ENCODE results near the gene CEMIP.

- TF ChIP-seq BCL11A (tag by site-specific recombination; IDR thresholded peaks at IDR 0.05; ENCODE audit: low read depth) (no peak), ZNF660 (tag by site-specific recombination; IDR thresholded peaks at IDR 0.05) (no peak), CTCF (tag by site-specific recombination; IDR thresholded peaks at IDR 0.05) (no peak), ZNF521 (tag by site-specific recombination; IDR thresholded peaks at IDR 0.05) (no peak), ZNF830 (tag by site-specific recombination; IDR thresholded peaks at IDR 0.05; ENCODE audit: low read depth) (no peak), ZNF768 (tag by site-specific recombination; IDR thresholded peaks at IDR 0.05) (no peak), ZNF747 (tag by site-specific recombination; IDR thresholded peaks at IDR 0.05) (no peak), ZNF704 (tag by site-specific recombination; IDR thresholded peaks at IDR 0.05) (no peak)
Observed at GRCh38 chr15:80888846-80889245, 109.7 kb downstream of the CEMIP start.

Measured in HEK293 (cell line).